ENCODE data around the gene UXS1.
"Not testable (repeated sequence)": the region's sequence is repeated elsewhere in the genome, so short reads cannot be mapped to it uniquely, and the experiment has no call there.

- TF ChIP-seq CTCF, POLR2AphosphoS5 (IDR thresholded peaks at IDR 0.05): not testable (repeated sequence)
Observed at GRCh38 chr2:106131192-106131591, 62.9 kb downstream of the UXS1 start.
